Activated gamma-delta T cell treated with anti-CD3 and anti-CD28 coated beads, Interleukin-2, amount 50 U/mL, for 16 hours (primary cell): ENCODE results near the gene NEDD4L.

Source experiments
- DNase-seq: peaks from one replicate; pipeline ENCODE4 v3.0.0-alpha.2; 2020; ENCODE audit warnings: low read depth

The NEDD4L gene

DNA sequence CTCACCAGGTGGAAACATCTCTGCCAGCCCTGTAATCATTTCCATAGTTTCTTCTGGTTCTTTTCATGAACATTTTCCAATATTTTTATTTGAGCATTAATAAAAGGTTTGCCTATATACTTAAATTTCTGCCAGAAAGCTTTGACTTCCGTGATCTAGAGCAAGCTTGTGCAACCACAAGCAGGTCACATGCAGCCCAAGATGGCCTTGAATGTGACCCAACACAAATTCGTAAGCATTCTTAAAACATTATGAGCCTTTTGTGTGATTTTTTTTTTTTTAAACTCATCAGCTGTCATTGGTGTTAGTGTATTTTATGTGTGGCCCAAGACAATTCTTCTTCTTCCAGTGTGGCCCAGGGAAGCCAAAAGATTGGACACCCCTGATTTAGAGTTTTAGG, 51.6 kb downstream of the NEDD4L start:
- no peak for DNase-seq

DNA sequence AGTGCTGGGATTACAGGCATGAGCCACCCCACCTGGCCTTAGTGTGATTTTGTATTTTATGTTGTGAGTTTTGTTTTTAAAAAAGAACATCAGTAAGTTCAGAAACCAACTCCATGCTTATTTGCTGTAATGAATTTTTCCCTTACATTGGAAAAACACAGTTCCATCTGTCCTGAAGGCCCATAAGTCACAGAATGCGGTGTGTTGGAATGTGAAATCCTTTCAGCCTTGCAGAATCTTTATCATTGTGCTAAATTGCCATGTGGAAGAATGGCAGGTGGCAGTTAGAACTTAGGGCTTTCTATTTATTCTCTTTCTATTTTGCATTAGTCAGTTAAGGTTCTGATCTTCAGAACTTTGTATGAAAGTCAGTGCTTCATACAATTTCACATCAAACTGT, 52.6 kb downstream of the NEDD4L start:
- no peak for DNase-seq

DNA sequence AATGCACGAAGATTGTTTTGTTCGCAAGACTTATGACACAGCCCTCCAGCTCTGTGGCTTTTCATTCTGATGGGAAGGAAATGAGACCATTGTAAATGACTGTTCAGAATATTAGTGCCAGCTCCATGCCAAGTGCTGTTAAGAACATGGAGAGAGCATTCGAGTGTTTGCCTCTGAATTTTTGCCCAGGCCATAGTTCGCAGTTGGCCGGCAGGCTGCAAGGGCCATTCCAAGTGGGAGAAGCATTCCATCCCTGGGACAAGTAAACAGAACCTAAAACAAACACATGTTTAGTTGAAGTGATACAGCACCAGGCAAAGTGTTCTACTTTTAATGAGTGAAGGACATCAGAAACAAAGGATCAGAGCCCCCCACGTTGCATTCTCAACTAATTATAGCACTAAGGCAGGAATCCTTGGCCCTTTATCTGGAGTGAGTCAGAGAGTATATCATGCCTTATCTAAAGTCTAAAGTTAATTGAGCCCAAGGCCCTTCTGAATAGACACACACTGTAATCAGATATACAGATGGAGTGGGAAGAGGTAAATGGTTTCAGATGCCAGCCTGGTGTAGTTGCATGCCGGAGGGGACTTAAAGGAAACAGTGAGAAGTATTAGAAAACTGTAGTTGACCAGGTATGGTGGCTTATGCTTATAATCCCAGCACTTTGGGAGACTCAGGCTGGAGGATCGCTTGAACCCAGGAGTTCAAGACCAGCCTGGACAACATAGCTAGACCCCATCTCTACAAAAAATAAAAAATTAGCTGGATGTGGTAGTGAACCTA, 53.3 kb downstream of the NEDD4L start:
- no peak for DNase-seq

DNA sequence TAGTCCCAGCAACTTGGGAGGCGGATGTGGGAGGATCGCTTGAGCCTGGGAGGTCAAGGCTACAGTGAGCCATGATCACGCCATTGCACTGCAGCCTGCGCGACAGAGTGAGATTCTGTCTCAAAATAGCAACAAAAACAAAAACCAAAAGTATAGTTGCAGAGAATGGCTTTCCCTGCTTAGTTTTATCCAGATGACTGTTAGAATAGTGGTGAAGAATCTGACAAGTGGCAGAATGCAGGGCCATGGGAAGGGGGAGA, 53.8 kb downstream of the NEDD4L start:
- DNase-seq, result no peak

DNA sequence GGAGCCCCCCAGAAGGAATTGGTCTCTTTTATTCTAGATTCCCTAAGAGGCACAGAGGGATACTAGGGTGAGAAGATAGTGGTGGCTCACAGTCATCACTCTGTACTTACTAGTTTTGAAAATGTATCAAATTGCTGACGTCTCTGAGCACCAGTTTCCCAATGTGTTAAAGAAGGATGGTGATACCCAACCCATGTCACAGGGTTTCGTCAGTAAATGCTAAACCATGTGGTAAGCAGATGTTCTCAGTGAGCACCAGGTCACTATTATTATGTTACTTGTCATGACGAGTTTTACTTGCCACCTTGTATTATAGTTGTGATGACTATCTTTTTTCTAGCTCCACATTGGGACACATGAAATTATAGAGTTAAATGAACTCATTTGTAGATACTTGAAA, 54.7 kb downstream of the NEDD4L start:
- no peak for DNase-seq

DNA sequence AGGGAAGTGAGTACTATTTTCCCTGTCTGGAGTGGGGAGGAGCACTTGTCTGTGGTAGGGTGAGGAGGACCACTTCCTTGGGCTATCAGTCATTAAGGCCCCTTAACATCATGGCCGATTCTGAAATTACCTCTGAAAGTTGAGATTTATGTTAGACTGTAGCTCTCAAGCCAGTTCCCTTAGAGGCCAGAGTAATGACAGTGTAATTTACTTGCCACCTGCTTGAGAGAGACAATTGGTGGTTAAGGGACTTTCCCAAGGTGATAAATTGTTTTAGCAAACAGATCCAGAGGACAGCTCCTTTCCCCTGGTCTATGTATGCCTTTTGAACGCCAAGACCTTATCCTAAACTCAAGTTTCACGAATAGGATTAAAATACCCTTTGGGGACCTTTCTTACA, 56.1 kb downstream of the NEDD4L start:
- no peak for DNase-seq

DNA sequence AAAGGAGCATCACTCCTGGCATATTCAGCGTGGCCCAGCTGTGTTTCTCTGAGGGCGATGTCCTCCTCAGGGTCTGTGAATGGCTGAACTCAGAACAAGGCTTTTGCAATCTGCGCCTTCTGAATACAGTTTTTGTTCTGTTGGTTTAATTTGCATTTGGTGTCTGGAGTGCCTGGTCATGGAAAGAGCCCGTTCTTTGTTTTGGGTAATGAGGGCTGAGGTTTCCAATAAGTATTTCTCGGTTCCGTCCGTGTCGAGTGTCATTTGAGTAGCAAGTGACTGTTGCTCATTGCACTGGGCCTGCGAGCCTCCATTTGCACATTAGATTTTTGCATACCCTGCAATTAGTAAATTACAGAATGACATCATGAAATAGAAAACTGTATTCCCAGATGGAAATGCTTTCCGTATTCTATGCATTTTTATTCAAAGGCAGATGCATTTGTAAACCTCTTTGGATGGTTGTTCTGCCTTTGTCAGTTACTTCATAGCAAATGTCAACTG, 57.3 kb downstream of the NEDD4L start:
- no peak for DNase-seq

DNA sequence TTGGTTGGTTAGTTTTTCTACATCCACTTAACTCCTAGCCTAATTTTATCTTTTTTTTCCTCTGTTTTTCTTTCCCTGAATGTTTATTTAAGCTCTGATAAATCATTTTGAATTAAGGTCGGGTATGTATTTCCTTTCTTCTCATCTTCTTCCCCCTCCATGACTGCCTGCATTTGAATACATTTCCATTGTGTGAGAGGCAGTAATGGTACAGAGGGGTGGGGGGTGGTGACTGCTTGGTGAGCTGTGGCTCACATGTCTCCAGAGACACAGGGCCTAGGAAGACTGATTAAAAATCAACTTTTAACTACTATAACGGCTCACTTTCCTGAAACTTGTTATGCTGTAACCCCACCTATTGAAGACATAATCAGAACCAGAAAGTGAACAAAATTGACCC, 58.0 kb downstream of the NEDD4L start:
- no peak for DNase-seq

DNA sequence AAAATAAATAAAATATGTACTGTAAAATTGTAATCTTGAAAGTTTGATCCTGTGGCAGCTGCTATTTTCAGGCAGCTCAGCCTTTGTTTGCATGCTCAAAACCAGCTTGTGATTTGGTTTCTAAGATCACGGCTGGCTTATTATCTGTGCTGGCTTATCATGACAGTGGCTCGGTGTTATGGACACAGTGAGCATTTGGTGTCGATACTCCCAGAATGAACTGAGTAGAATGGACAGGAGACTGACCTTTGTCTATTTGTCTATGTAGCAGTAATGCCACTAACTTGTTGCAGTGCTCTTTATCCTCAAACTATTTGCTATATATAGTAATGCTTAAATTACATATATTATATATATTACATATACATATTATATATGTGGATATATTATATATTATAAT, 58.8 kb downstream of the NEDD4L start:
- no peak for DNase-seq

DNA sequence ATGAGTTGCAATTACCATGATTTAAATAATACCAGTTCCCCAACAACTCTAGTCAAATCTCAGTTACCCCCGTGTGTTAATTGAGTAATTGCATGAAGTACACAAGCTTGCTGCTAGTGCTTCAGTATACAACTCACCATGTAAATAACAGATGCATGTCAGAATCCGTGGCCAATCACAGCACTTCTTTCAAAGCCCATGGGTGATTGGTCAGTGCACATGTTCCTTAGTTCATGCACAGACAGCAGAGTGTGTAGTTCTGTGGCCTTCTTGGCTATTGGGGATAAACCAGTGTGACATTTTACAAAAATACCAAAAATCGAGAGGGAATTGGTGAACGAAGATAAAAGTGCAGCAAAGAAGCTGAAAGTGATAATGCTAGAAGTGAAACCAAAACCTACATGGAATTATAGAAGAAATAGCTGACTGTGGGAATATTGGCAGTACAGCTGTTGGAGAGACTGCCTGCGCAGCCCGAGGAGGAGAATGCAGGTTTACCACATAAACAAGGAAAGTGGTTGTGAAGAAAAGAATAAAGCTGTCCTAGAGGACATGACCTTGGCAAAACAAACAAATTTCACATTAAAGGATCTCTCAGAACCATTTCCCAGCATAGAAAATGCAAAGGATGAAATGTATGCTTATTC, 59.4 kb downstream of the NEDD4L start:
- no peak for DNase-seq

DNA sequence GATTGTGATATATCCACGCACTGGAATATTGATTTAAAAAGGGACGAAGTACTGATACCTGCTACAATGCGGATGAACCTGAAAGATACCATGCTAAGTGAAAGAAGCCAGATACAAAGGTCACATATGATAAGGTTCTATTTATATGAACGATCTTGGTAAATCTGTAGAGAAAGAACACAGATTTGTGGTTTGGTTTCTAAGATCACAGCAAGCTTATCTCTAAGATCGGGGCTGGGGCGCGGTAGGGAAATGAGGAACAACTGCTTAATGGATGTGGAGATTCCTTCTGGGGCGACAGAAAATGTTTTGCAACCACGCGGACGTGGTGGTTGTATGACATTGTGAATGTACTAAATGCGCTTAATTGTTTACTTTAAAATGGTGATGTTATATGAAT, 60.1 kb downstream of the NEDD4L start:
- DNase-seq, result no peak

DNA sequence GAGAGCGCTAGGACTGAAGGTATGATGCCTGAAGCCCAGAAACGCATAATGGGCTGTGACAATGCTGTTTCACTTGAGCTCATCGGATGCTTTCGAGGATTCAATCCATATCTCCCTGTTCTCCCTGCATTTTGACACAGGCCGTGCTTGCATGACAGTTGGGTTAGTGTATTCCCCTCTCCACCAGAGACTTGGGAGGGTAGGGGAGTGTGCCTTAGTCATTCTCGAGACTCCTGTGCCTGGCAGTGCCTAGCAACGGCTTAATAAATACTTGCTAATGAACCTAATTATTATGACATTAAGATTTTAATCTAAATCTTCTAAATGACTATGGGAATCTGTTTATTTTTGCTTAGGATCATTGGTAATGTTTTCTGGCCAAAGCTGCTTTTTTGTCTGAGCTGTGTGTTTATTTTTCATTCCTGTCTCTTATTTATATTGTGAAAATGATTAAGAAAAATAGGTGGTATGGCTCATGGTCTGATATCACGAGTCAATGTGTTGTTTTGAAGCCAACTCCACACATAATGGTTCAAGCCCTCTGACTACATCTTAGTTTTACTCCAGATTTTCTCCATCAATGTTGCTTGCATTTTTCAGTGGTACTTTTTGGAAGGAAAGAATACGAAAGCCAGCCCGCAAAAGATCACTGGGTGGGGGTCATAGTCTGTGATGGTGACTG, 61.3 kb downstream of the NEDD4L start:
- DNase-seq, result no peak

DNA sequence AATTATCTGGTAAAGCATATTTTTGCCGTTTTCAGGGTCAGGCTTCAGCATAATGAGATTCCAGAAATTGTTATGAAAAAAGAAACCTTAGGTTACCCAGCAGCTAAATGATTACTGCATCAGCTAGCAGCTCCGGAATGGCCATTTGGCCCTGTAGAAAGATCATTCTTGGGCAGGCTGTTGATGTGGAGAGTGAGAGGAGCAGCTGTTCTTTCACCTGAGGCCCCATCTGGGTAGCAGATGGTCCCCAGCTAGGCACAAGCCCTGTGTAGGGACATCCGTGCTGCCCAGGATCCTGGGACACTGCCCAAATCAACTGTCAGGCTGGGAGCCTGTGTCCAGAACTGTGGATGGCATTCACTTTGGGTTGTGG, 61.8 kb downstream of the NEDD4L start:
- no peak for DNase-seq

DNA sequence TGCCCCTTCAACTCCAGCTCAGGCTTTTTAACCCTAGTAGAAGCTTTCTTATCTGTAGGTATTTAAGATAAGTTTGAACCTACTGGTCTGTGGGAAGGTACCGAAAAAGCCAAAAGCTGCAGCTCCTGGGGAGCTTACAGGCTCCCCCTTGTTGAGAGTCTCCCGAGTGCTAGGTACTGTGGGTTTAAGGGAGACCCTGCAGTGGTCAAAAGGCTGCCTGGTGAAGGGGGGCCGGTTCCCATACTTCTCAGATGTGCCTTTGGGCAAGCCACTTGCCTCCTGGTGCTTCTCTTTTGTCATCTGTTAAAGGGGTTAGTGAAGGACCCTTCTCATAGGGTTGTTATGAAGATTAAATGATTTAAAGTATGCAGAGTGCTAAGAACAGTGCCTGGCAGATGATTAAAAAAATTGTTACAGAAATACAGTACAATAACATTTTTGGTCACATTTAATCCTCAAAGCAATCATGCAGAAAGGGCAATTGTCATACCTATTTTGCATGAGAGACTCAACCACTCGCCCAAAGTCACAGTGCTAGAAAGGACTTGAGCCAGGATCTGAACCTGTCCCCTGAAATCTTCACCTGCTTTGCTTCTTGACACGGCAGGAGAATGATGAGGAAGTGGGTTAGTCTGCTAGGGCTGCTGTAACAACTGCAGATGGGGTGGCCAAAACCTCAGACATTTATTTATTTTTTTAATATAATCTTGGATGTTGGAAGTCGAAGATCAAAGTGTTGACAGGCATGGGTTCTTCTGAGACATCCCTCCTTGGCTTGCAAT, 62.5 kb downstream of the NEDD4L start:
- no peak for DNase-seq

DNA sequence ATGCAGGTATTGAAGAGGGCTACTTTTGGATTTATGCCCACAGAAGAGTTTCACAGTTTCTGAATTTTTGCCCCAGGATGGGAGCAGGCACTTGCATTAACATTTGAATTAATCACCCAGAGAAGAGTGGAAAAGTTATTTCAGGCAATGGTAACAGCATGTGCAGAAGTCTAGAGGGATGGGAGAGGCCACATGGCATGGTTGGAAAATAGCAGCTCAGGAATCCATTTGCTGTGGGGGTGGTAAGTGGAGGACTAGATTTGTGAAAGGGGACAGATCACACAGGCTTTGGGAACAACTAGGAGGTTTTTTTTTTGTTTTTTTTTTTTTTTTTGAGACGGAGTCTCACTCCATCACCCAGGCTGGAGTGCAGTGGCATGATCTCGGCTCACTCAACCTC, 65.2 kb downstream of the NEDD4L start:
- DNase-seq, result no peak

DNA sequence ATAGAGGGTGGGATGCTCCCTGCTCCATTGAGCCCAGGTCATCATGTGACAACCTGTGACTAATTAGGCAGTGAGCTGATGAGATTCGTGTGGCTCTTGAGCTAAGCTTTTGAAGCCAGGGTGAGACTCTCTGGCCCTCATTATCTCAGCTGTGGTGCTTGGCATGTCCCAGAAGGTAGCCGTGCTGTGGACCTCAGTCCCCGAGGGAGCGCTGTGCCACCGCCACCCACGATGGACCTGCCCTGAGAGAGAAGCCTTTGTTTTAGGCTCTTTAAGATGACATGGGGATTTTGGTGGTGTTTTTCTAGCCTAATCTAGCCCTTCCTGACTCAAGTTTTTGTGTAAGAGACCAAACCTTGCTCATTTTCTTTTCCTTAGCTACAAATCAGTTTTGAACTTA, 66.4 kb downstream of the NEDD4L start:
- DNase-seq, result no peak

DNA sequence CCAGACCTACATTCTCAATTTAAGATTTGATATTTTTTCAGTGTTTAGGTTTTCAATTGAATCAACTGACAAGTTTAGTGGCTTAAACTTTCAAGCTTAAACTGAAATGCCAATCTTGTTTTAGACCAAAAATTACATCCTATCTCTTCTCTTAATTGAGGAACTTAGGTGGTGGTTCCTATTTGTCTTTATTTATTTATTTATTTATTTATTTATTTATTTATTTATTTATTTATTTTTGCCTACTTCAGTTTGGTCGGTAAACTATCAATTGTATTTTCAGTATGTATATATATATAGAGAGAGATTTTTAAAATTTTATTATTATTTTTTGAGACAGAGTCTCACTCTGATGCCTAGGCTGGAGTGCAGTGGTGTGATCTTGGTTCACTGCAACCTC, 68.1 kb downstream of the NEDD4L start:
- no peak for DNase-seq

DNA sequence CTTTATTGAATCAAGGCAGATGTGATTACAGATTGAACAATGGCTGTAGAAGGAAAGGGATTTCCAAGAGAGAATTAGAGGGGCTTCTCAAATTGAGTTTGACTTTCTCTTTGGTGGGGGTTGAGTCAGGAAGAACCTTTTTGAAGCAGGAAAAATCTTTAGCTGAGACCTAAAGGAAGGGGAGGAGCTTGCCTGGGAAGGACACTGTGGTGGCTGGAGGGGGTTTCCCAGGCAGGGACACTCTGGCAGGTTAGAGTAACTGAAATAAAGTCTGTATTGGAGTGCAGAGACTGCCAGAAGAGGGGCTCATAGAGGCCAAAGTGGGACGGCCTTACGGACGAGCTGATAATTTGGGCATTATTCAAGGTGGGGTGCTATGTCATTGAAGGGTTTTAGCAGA, 69.3 kb downstream of the NEDD4L start:
- DNase-seq, result no peak

DNA sequence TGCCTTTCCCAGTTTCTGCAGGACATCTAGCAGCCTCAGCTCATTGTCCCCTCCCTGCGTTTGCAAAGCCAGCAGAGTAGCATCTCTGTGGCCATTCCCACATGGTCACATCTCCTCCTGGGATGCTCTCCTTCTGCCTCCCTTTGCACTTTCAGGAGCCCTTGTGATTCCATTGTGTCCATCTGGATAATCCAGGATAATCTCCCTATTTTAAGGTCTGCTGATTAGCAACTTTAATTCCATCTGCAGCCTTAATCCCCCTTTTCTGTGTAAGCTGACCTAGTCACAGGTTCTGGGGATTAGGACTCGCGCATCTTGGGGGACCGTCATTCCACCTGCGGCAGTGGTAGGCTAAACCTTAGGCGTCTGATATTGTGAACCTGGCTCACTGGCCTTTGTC, 70.7 kb downstream of the NEDD4L start:
- DNase-seq, result no peak

DNA sequence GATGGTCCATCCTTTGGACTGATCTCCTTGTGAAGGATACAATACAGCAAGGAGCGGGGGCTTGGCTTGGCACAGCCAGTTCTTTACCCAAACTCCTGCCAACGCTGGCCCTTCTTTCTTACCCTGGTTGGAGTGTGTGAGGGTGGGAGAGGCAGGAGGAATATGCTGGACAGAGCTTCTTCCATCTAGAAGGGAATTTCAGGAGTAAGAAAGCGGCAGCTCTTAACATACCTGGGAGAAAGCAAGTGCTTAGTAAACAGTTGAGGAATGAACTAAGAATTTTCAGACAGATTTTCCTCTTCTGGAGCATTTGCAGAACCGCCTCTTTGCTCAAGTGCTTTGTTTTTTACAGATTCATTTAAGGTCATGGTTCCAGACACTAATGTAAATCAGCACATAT, 72.8 kb downstream of the NEDD4L start:
- DNase-seq, result no peak

DNA sequence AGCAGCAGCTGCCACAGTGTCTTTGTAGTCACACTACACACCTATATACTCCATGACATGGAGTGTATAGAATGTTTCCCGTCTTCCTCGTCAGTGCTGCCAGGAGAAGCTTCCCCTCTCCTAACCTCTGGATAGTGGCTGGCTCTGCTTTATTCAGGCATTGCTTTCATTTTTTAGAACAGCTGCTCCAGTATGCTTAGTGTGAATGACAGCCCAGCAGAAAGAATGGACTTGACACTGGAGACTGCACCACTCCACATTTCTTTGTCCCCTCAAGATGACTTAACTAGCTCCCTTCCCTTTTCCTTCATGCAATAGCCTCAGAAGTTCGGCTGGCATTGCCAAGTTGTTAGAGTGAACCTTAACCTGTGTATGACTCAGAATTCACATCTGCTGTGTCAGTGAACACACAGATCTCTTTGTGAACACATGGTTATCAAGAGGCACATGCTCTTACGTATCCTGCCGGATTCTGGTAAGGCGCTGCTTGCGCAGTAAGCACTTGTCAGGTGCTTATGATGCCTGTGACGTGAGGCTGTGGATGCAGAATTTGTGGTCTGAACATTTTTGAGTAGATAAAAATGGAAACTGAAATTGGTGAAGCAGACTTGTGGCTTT, 73.9 kb downstream of the NEDD4L start:
- no peak for DNase-seq

DNA sequence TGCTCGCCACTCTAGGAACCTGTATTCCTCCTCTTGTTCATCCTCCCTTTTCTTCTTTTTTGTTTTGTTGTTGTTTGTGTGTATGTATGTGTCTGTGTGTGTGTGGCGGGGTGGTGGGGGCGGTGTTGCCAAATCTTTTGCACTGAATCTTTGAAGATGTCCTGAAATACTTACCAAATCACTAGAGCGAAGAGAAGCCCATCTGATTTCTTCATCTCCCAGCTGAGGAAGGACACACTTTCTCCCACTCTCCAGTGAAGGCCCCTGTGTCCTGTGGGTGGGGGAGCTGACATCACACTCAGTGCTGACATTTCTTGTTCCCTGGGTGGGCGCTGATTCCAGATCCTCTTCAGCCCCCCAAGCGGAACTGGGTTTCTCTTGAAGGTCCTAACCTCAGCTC, 74.5 kb downstream of the NEDD4L start:
- DNase-seq, result no peak
